GM12875 (cell line): Measurements from ENCODE around the gene LMTK3.
"Not testable (repeated sequence)": the region's sequence is repeated elsewhere in the genome, so short reads cannot be mapped to it uniquely, and the experiment has no call there.

Source experiments
- H3K4me3 ChIP-seq: one replicate; pipeline ENCODE4 v1.5.1; 2011; ENCODE audit warnings: low read depth, low read length, control low read depth
- TF ChIP-seq, protein P1 (sequence below): IDR thresholded peaks from 2 replicates; pipeline ENCODE4 v1.5.1; 2011; ENCODE audit warnings: low read depth, mild to moderate bottlenecking, control low read depth, inconsistent platforms, low read length, moderate library complexity, borderline replicate concordance; ENCODE audit not compliant: insufficient read depth

The LMTK3 gene

GRCh38 chr19:48547722-48548121 is 36.1 kb upstream of the LMTK3 start:
- TF ChIP-seq, protein P1, sequence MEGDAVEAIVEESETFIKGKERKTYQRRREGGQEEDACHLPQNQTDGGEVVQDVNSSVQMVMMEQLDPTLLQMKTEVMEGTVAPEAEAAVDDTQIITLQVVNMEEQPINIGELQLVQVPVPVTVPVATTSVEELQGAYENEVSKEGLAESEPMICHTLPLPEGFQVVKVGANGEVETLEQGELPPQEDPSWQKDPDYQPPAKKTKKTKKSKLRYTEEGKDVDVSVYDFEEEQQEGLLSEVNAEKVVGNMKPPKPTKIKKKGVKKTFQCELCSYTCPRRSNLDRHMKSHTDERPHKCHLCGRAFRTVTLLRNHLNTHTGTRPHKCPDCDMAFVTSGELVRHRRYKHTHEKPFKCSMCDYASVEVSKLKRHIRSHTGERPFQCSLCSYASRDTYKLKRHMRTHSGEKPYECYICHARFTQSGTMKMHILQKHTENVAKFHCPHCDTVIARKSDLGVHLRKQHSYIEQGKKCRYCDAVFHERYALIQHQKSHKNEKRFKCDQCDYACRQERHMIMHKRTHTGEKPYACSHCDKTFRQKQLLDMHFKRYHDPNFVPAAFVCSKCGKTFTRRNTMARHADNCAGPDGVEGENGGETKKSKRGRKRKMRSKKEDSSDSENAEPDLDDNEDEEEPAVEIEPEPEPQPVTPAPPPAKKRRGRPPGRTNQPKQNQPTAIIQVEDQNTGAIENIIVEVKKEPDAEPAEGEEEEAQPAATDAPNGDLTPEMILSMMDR: no peak
- H3K4me3 ChIP-seq: no peak overlapping the region

DNA sequence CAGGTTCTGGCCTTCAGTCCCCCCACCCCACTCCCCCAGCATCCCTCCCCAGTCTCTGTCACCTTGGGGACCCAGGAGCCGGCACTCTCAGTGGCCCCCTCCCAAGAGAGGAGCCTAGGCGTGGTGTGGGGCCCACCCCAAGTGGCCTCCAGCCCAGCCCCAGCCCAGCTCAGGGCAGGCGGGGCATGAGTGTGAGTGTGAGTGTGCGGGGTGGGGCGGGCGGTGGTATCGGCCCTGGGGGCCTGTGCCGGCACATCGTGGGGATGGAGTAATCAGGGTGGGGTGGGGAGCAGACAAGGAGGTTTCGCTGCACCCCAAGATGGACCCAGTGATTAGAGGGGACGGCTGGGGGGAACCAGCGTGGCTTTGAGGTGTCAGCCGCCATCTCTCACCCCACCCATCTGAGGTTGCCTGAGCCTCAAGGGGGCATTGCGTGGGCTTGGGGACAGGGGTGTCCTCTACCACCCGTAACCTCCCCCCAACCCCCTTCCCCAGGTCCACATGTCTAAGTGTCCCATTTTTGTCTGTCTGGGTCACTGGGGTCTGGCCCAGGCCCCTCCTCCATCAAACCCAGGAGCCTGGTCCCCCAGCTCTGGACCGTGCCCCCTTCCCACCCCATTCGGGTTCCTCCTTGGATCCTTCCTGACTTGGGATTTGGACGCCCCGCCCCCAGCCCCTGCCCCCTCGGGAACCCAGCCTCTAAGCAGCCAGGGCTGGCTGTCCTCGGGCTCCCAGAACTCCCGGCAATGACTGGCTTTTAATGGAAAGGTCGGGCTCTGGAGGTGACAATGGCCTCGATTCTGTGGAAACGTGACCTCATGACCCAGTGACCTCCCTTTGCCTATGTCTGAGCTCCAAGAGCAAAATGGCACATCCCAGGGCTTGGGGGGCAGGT is 33.5 kb upstream of the LMTK3 start:
- TF ChIP-seq, protein P1: no peak
- H3K4me3 ChIP-seq: no peak overlapping the region

GRCh38 chr19:48543121-48543710 is 31.6 kb upstream of the LMTK3 start:
- TF ChIP-seq, protein P1: no peak

GRCh38 chr19:48541813-48542212 is 30.2 kb upstream of the LMTK3 start:
- no peak overlapping the region for H3K4me3 ChIP-seq
- TF ChIP-seq, protein P1: no peak

More at GRCh38 chr19:48543121-48543710, 31.6 kb upstream of the LMTK3 start:
- no peak overlapping the region for H3K4me3 ChIP-seq

DNA sequence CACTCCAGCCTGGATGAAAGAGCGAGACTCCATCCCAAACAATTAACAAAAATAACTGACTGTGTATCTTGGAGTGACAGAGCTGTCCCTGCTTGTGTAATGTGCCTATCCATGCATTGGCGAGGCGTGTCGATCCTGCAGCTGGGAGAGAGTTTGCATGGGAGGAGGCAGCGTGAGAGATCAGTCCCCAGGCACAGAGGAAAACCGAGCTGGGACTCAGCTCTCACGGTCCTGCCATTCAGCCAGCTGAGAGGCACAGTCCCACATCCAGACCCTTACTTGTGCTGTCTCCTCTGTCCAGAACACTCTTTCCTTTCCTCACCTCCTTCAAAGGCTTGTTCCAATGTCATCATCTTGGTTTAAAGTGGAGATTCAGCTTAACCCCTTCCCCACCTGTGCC is 28.5 kb upstream of the LMTK3 start:
- no peak overlapping the region for H3K4me3 ChIP-seq
- TF ChIP-seq, protein P1: no peak

DNA sequence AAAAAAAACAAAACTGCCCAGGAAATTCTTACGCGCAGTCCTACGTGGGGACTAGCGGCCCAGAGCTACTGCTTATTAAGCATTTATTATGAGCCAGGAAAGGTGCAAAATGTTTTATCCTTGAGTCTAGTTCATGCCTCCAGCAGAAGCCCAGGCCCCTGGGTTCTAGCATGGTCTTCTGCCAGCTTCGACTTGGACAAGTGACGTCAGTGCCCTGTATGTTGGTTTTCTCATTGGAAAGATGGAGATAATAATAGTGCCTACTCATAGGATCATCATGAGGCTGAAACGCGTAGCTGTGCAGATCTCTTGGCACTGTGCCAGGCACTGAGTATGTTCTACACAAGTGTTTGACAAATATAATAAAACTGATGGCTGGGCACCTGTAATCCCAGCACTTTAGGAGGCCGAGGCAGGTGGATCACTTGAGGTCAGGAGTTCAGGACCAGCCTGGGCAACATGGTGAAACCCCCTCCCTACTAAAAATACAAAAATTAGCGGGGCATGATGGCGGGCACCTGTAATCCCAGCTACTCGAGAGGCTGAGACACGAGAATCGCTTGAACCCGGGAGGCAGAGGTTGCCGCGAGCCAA is 28.0 kb upstream of the LMTK3 start:
- H3K4me3 ChIP-seq: no peak overlapping the region
- TF ChIP-seq, protein P1: no peak

DNA sequence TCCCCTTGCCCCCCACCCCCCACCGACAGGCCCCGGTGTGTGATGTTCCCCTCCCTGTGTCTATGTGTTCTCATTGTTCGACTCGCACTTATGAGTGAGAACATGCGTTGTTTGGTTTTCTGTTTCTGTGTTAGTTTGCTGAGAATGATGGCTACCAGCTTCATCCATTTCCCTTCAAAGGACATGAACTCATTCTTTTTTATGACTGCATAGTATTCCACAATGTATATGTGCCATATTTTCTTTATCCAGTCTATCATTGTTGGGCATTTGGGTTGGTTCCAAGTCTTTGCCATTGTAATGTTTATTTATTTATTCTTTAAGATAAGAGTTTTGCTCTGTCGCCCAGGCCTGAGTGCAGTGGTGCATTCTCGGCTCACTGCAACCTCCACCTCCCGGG is 26.4 kb upstream of the LMTK3 start:
- not testable (repeated sequence) for H3K4me3 ChIP-seq
